ENCODE results near the gene LUC7L3. TPM values are rescaled to one million over a fixed set of nuclear protein-coding genes. Genes with fewer than 3 reads are reported as not detected.

LUC7L3 gene
- total and polyA plus RNA-seq, 2 of the 13 experiments (the other 11 are each of a cell fraction or from before 2014, with no cell fraction given), result 108 to 120 TPM

- TF ChIP-seq PITX1 (CRISPR knock-in tag; IDR thresholded peaks at IDR 0.05) (peak; percentile 95), U2AF1 (optimal IDR thresholded peaks at IDR 0.05; ENCODE audit: low read depth, low read length) (no peak), KDM5A (IDR thresholded peaks at IDR 0.05; ENCODE audit: borderline replicate concordance, low read length) (no peak; the same call in 1 of the 2 replicates), ZNF841 (CRISPR knock-in tag; IDR thresholded peaks at IDR 0.05; ENCODE audit: borderline replicate concordance) (peak; percentile 79; the same call in 1 of the 2 replicates), ZNF224 (CRISPR knock-in tag; IDR thresholded peaks at IDR 0.05) (no peak; the same call in 1 of the 2 replicates), ZNF280D (CRISPR knock-in tag; IDR thresholded peaks at IDR 0.05) (no peak; the same call in 1 of the 2 replicates), MIER3 (CRISPR knock-in tag; IDR thresholded peaks at IDR 0.05; ENCODE audit: borderline replicate concordance) (peak; percentile 97), YEATS2 (CRISPR knock-in tag; IDR thresholded peaks at IDR 0.05; ENCODE audit: borderline replicate concordance) (peak; percentile 86; the same call in 1 of the 2 replicates), CEBPB (IDR thresholded peaks at IDR 0.05; ENCODE audit: borderline replicate concordance, low read depth, low read length) (peak; percentile 72; the same call in 1 of the 2 replicates), MBNL3 (CRISPR knock-in tag; conservative IDR thresholded peaks at IDR 0.05) (no peak), JUN (CRISPR knock-in tag; IDR thresholded peaks at IDR 0.05) (peak; percentile 94), ZMAT3 (CRISPR knock-in tag; conservative IDR thresholded peaks at IDR 0.05) (peak; percentile 85), SMYD3 (CRISPR knock-in tag; IDR thresholded peaks at IDR 0.05) (peak; percentile 95), ZNF674 (CRISPR knock-in tag; IDR thresholded peaks at IDR 0.05; ENCODE audit: low read depth) (0 out of 2 replicates have a peak, but pooled peaks have one; percentile 48), PRMT3 (CRISPR knock-in tag; IDR thresholded peaks at IDR 0.05; ENCODE audit: borderline replicate concordance, low read depth) (no peak; the same call in 1 of the 2 replicates), CREB1 (IDR thresholded peaks at IDR 0.05) (peak; percentile 32; the same call in 1 of the 2 replicates), CREB1 (CRISPR knock-in tag; IDR thresholded peaks at IDR 0.05) (peak; percentile 75), NRL (CRISPR knock-in tag; IDR thresholded peaks at IDR 0.05; ENCODE audit: borderline replicate concordance) (peak; percentile 85; the same call in 1 of the 2 replicates), ZNF501 (CRISPR knock-in tag; IDR thresholded peaks at IDR 0.05) (peak; percentile 100), ZNF530 (CRISPR knock-in tag; IDR thresholded peaks at IDR 0.05; ENCODE audit: low read depth) (no peak), ATAD3A (CRISPR knock-in tag; IDR thresholded peaks at IDR 0.05) (no peak), HIVEP1 (CRISPR knock-in tag; IDR thresholded peaks at IDR 0.05) (peak; percentile 100), RXRB (CRISPR knock-in tag; IDR thresholded peaks at IDR 0.05; ENCODE audit: borderline replicate concordance) (peak; percentile 98), ZMYM4 (CRISPR knock-in tag; IDR thresholded peaks at IDR 0.05) (peak; percentile 82), ZNF138 (CRISPR knock-in tag; IDR thresholded peaks at IDR 0.05; ENCODE audit: low read depth) (peak; percentile 68; the same call in 1 of the 2 replicates), ZNF550 (CRISPR knock-in tag; IDR thresholded peaks at IDR 0.05; ENCODE audit: borderline replicate concordance) (no peak), ZNF781 (CRISPR knock-in tag; IDR thresholded peaks at IDR 0.05; ENCODE audit: borderline replicate concordance, not compliant biosample characterization) (peak; percentile 88), SUZ12 (IDR thresholded peaks at IDR 0.05; ENCODE audit: low read depth, low read length) (no peak), YY1 (IDR thresholded peaks at IDR 0.05; ENCODE audit: insufficient read depth, insufficient replicate concordance, low read depth, low read length) (peak; percentile 80)
Observed at GRCh38 chr17:50684612-50685333, 34.6 kb upstream of the LUC7L3 start (continued).
